IMR-90 (cell line): ENCODE data around the gene WIPF1. TPM values are rescaled to one million over a fixed set of nuclear protein-coding genes. Genes with fewer than 3 reads are reported as not detected.
"Not testable (repeated sequence)": the region's sequence is repeated elsewhere in the genome, so short reads cannot be mapped to it uniquely, and the experiment has no call there.

ENCODE experiments used
- ATAC-seq: fragments of 200-7000 bp; cut with Tn5 transposase; 2 replicates; pipeline ENCODE4 v1.9.1; 2020; ENCODE audit warnings: low read depth, mild to moderate bottlenecking, moderate library complexity
- BruUV-seq: library from RNA; stranded (reverse); fragments of 400-500 nt; replicated peaks from 2 replicates; lab custom pipeline; 2021; lab: Mats Ljungman, UMichigan
- CTCF ChIA-PET: fragments of 300-600 bp; formaldehyde crosslinking; extraction: SDS; loops from one replicate; lab custom pipeline; 2021; ENCODE audit warnings: antibody characterized with exemption; lab: Yijun Ruan, JAX
- POLR2A ChIA-PET: fragments of 300-600 bp; sonication (Branson Sonifier 250); formaldehyde crosslinking; loops from one replicate; lab custom pipeline; 2022; ENCODE audit warnings: antibody characterized with exemption; ENCODE audit not compliant: unreplicated experiment; lab: Charles Lee
- DNase-seq: peaks from one replicate; pipeline ENCODE4 v3.0.0; 2013
- H2AFZ ChIP-seq: replicated peaks from 2 replicates; pipeline ENCODE3; 2013; ENCODE audit warnings: low read length, mild to moderate bottlenecking; ENCODE audit not compliant: poor library complexity
- H2AK5ac ChIP-seq: 2 replicates; pipeline ENCODE4 v1.6.1; 2013; ENCODE audit warnings: low read depth, low read length, inconsistent platforms
- H2AK9ac ChIP-seq: replicated peaks from 2 replicates; pipeline ENCODE3; 2013; ENCODE audit warnings: mild to moderate bottlenecking, low read depth, low read length, moderate library complexity; ENCODE audit not compliant: poor library complexity
- H2BK120ac ChIP-seq: 2 replicates; pipeline ENCODE4 v1.6.1; 2013; ENCODE audit warnings: low read depth, low read length, inconsistent platforms
- H2BK15ac ChIP-seq: 3 replicates; pipeline ENCODE4 v1.6.1; 2013; ENCODE audit warnings: low read depth, low read length, inconsistent platforms
- H2BK20ac ChIP-seq: 2 replicates; pipeline ENCODE4 v1.6.1; 2013; ENCODE audit warnings: low read depth, mild to moderate bottlenecking, inconsistent platforms, low read length, moderate library complexity
- H2BK5ac ChIP-seq: 2 replicates; pipeline ENCODE4 v1.6.1; 2013; ENCODE audit warnings: mild to moderate bottlenecking, low read depth, low read length, inconsistent platforms; ENCODE audit not compliant: poor library complexity, severe bottlenecking
- H3K14ac ChIP-seq: replicated peaks from 2 replicates; pipeline ENCODE4 v1.6.1; 2013; ENCODE audit warnings: low read depth, low read length, inconsistent platforms
- H3K18ac ChIP-seq: 2 replicates; pipeline ENCODE4 v1.6.1; 2013; ENCODE audit warnings: low read depth, low read length, control low read depth
- H3K23ac ChIP-seq: 2 replicates; pipeline ENCODE4 v1.6.1; 2013; ENCODE audit warnings: low read depth, low read length, inconsistent platforms
- H3K27ac ChIP-seq: 2 replicates; pipeline ENCODE4 v1.5.1; 2013; ENCODE audit warnings: mild to moderate bottlenecking, control low read depth, low read length; ENCODE audit not compliant: insufficient read depth
- H3K27me3 ChIP-seq: 2 replicates; pipeline ENCODE4 v1.6.1; 2013; ENCODE audit warnings: low read length; ENCODE audit not compliant: control insufficient read depth, insufficient read depth
- H3K36me3 ChIP-seq: 2 replicates; pipeline ENCODE4 v1.6.1; 2013; ENCODE audit warnings: low read length, mixed read lengths; ENCODE audit not compliant: control insufficient read depth, insufficient read depth
- H3K4ac ChIP-seq: 2 replicates; pipeline ENCODE4 v1.6.1; 2013; ENCODE audit warnings: low read depth, low read length, inconsistent platforms
- H3K4me1 ChIP-seq: 2 replicates; pipeline ENCODE4 v1.6.1; 2013; ENCODE audit warnings: low read length, mixed read lengths; ENCODE audit not compliant: control insufficient read depth, insufficient read depth
- H3K4me2 ChIP-seq: 2 replicates; pipeline ENCODE4 v1.6.1; 2013; ENCODE audit warnings: low read depth, mild to moderate bottlenecking, control low read depth, low read length, moderate library complexity
- H3K4me3 ChIP-seq: 2 replicates; pipeline ENCODE4 v1.5.1; 2013; ENCODE audit warnings: low read depth, mild to moderate bottlenecking, control low read depth, low read length, moderate library complexity; ENCODE audit not compliant: insufficient read depth
- H3K56ac ChIP-seq: 2 replicates; pipeline ENCODE4 v1.6.1; 2013; ENCODE audit warnings: low read length, inconsistent platforms; ENCODE audit not compliant: insufficient read depth; ENCODE audit errors: extremely low read depth
- H3K79me1 ChIP-seq, 2 experiments: 2 replicates each; pipeline ENCODE4 v1.6.1; 2013; ENCODE audit warnings: low read length in 2 of 2, inconsistent platforms in 1 of 2, low read depth in 1 of 2
- H3K9ac ChIP-seq: 2 replicates; pipeline ENCODE4 v1.6.1; 2013; ENCODE audit warnings: low read depth, low read length, control low read depth
- H3K9me1 ChIP-seq: 2 replicates; pipeline ENCODE4 v1.6.1; 2013; ENCODE audit warnings: low read length, inconsistent platforms; ENCODE audit not compliant: insufficient read depth
- H3K9me3 ChIP-seq: 2 replicates; pipeline ENCODE4 v1.6.1; 2013; ENCODE audit warnings: low read length; ENCODE audit not compliant: control insufficient read depth, insufficient read depth
- H4K20me1 ChIP-seq: 2 replicates; pipeline ENCODE4 v1.6.1; 2013; ENCODE audit warnings: low read length, inconsistent platforms; ENCODE audit not compliant: insufficient read depth
- H4K5ac ChIP-seq: 2 replicates; pipeline ENCODE4 v1.6.1; 2013; ENCODE audit warnings: mild to moderate bottlenecking, low read depth, low read length, control low read depth
- H4K8ac ChIP-seq, 2 experiments: 2 replicates each; pipeline ENCODE4 v1.6.1; 2013; ENCODE audit warnings: low read depth in 2 of 2, low read length in 2 of 2, control low read depth in 1 of 2, inconsistent platforms in 1 of 2
- H4K91ac ChIP-seq: 2 replicates; pipeline ENCODE4 v1.6.1; 2013; ENCODE audit warnings: low read depth, low read length, inconsistent platforms; ENCODE audit not compliant: insufficient read depth
- WGBS, 2 experiments: methylation state at CpG; one replicate each; pipeline versions ENCODE4 v1.1.5 to v1.1.7; 2013; ENCODE audit warnings: missing lambda C conversion rate in 2 of 2; ENCODE audit not compliant: insufficient read length in 1 of 2; ENCODE audit errors: extremely low coverage in 2 of 2; 5-methylcytosine and 5-hydroxymethylcytosine counted together
- dilution Hi-C: fragments of 300-500 bp; cut with HindIII; formaldehyde crosslinking; loops from one replicate; pipeline ENCODE4 v1.14.3; 2018; ENCODE audit warnings: low sequenced_read_pairs; ENCODE audit not compliant: unreplicated experiment
- in situ Hi-C: fragments of 300-500 bp; cut with MboI; formaldehyde crosslinking; loops from 3 replicates; pipeline ENCODE4 v1.14.3; 2019; ENCODE audit warnings: low sequenced_read_pairs, inconsistent platforms, mixed read lengths
- intact Hi-C: fragments of 100-400 bp; cut with micrococcal nuclease; formaldehyde crosslinking; loops from 2 replicates; pipeline ENCODE4 v1.10.0; 2022
- polyA plus RNA-seq, 3 experiments: library from polyadenylated mRNA; depleted of rRNA; stranded (reverse); fragments of >200 nt; gene quantifications; 2 replicates each; pipeline ENCODE4 v1.2.3, GENCODE V29; 2012; ENCODE audit warnings: low replicate concordance in 1 of 3
- total RNA-seq: library from RNA; depleted of rRNA; stranded (reverse); fragments of >200 nt; gene quantifications from 2 replicates; pipeline ENCODE4 v1.2.3, GENCODE V29; 2012

WIPF1 gene
- total and polyA plus RNA-seq, 2 of the 4 experiments (the other 2 are of a cell fraction): 2.7 to 13.5 TPM

- H2BK15ac ChIP-seq, H4K91ac ChIP-seq, H4K8ac ChIP-seq, H4K5ac ChIP-seq, H3K79me1 ChIP-seq, H3K9me1 ChIP-seq, H2BK5ac ChIP-seq, BruUV-seq, H3K9me3 ChIP-seq, H3K18ac ChIP-seq, ATAC-seq, H3K4me1 ChIP-seq, dilution Hi-C loops, H3K9ac ChIP-seq, H4K20me1 ChIP-seq, H3K4me3 ChIP-seq, H3K23ac ChIP-seq, H3K27me3 ChIP-seq, H3K36me3 ChIP-seq, H3K14ac ChIP-seq, H2BK120ac ChIP-seq, POLR2A ChIA-PET, H3K56ac ChIP-seq, DNase-seq, H2BK20ac ChIP-seq, H3K4me2 ChIP-seq, H2AK9ac ChIP-seq, H3K27ac ChIP-seq, intact Hi-C loops, H2AFZ ChIP-seq, H3K4ac ChIP-seq, in situ Hi-C loops, CTCF ChIA-PET, H2AK5ac ChIP-seq: not testable (repeated sequence)
- WGBS, 2 experiments: 67% methylated on average over 6 of the region's 24 CpGs; no CpG with 5 or more reads in 1 of the 2 experiments
These were observed 49.0 kb downstream of the WIPF1 start for GRCh38 chr2:174548646-174549045.

- H3K79me1 ChIP-seq, H4K20me1 ChIP-seq, H3K56ac ChIP-seq, BruUV-seq, H2BK5ac ChIP-seq, DNase-seq, H4K5ac ChIP-seq, H4K91ac ChIP-seq, H4K8ac ChIP-seq, H3K9me3 ChIP-seq, in situ Hi-C loops, H3K9me1 ChIP-seq, H3K18ac ChIP-seq, H3K23ac ChIP-seq, H2BK15ac ChIP-seq, H3K9ac ChIP-seq, H2BK120ac ChIP-seq, H3K4me2 ChIP-seq, H2AK5ac ChIP-seq, H3K4me1 ChIP-seq, H3K27me3 ChIP-seq, H3K14ac ChIP-seq, intact Hi-C loops, H2AK9ac ChIP-seq, ATAC-seq, dilution Hi-C loops, H3K27ac ChIP-seq, H3K4ac ChIP-seq, H3K36me3 ChIP-seq, H2BK20ac ChIP-seq, POLR2A ChIA-PET, H2AFZ ChIP-seq, H3K4me3 ChIP-seq: not testable (repeated sequence)
- CTCF ChIA-PET: interaction anchor here (2.3 kb wide), 1 partner anchor 87 kb away, joined by 34 read pairs; no protein-coding TSS in a partner anchor
- 100% methylated on average over 1 of the region's 7 CpGs; no CpG with 5 or more reads in 1 of the 2 experiments for WGBS, 2 experiments
These were observed 49.6 kb downstream of the WIPF1 start for GRCh38 chr2:174548021-174548420.
